IMR-90 (cell line): ENCODE results near the gene JPT1. TPM values are rescaled to one million over a fixed set of nuclear protein-coding genes. Genes with fewer than 3 reads are reported as not detected.

Experiments
- ATAC-seq: fragments of 200-7000 bp; cut with Tn5 transposase; 2 replicates; pipeline ENCODE4 v1.9.1; 2020; ENCODE audit warnings: low read depth, mild to moderate bottlenecking, moderate library complexity
- BruUV-seq: library from RNA; stranded (reverse); fragments of 400-500 nt; replicated peaks from 2 replicates; lab custom pipeline; 2021; lab: Mats Ljungman, UMichigan
- CTCF ChIA-PET: fragments of 300-600 bp; formaldehyde crosslinking; extraction: SDS; loops from one replicate; lab custom pipeline; 2021; ENCODE audit warnings: antibody characterized with exemption; lab: Yijun Ruan, JAX
- POLR2A ChIA-PET: fragments of 300-600 bp; sonication (Branson Sonifier 250); formaldehyde crosslinking; loops from one replicate; lab custom pipeline; 2022; ENCODE audit warnings: antibody characterized with exemption; ENCODE audit not compliant: unreplicated experiment; lab: Charles Lee
- DNase-seq: peaks from one replicate; pipeline ENCODE4 v3.0.0; 2013
- H2AFZ ChIP-seq: replicated peaks from 2 replicates; pipeline ENCODE3; 2013; ENCODE audit warnings: low read length, mild to moderate bottlenecking; ENCODE audit not compliant: poor library complexity
- H2AK5ac ChIP-seq: 2 replicates; pipeline ENCODE4 v1.6.1; 2013; ENCODE audit warnings: low read depth, low read length, inconsistent platforms
- H2AK9ac ChIP-seq: replicated peaks from 2 replicates; pipeline ENCODE3; 2013; ENCODE audit warnings: mild to moderate bottlenecking, low read depth, low read length, moderate library complexity; ENCODE audit not compliant: poor library complexity
- H2BK120ac ChIP-seq: 2 replicates; pipeline ENCODE4 v1.6.1; 2013; ENCODE audit warnings: low read depth, low read length, inconsistent platforms
- H2BK15ac ChIP-seq: 3 replicates; pipeline ENCODE4 v1.6.1; 2013; ENCODE audit warnings: low read depth, low read length, inconsistent platforms
- H2BK20ac ChIP-seq: 2 replicates; pipeline ENCODE4 v1.6.1; 2013; ENCODE audit warnings: low read depth, mild to moderate bottlenecking, inconsistent platforms, low read length, moderate library complexity
- H2BK5ac ChIP-seq: 2 replicates; pipeline ENCODE4 v1.6.1; 2013; ENCODE audit warnings: mild to moderate bottlenecking, low read depth, low read length, inconsistent platforms; ENCODE audit not compliant: poor library complexity, severe bottlenecking
- H3K14ac ChIP-seq: replicated peaks from 2 replicates; pipeline ENCODE4 v1.6.1; 2013; ENCODE audit warnings: low read depth, low read length, inconsistent platforms
- H3K18ac ChIP-seq: 2 replicates; pipeline ENCODE4 v1.6.1; 2013; ENCODE audit warnings: low read depth, low read length, control low read depth
- H3K23ac ChIP-seq: 2 replicates; pipeline ENCODE4 v1.6.1; 2013; ENCODE audit warnings: low read depth, low read length, inconsistent platforms
- H3K27ac ChIP-seq: 2 replicates; pipeline ENCODE4 v1.5.1; 2013; ENCODE audit warnings: mild to moderate bottlenecking, control low read depth, low read length; ENCODE audit not compliant: insufficient read depth
- H3K27me3 ChIP-seq: 2 replicates; pipeline ENCODE4 v1.6.1; 2013; ENCODE audit warnings: low read length; ENCODE audit not compliant: control insufficient read depth, insufficient read depth
- H3K36me3 ChIP-seq: 2 replicates; pipeline ENCODE4 v1.6.1; 2013; ENCODE audit warnings: low read length, mixed read lengths; ENCODE audit not compliant: control insufficient read depth, insufficient read depth
- H3K4ac ChIP-seq: 2 replicates; pipeline ENCODE4 v1.6.1; 2013; ENCODE audit warnings: low read depth, low read length, inconsistent platforms
- H3K4me1 ChIP-seq: 2 replicates; pipeline ENCODE4 v1.6.1; 2013; ENCODE audit warnings: low read length, mixed read lengths; ENCODE audit not compliant: control insufficient read depth, insufficient read depth
- H3K4me2 ChIP-seq: 2 replicates; pipeline ENCODE4 v1.6.1; 2013; ENCODE audit warnings: low read depth, mild to moderate bottlenecking, control low read depth, low read length, moderate library complexity
- H3K4me3 ChIP-seq: 2 replicates; pipeline ENCODE4 v1.5.1; 2013; ENCODE audit warnings: low read depth, mild to moderate bottlenecking, control low read depth, low read length, moderate library complexity; ENCODE audit not compliant: insufficient read depth
- H3K56ac ChIP-seq: 2 replicates; pipeline ENCODE4 v1.6.1; 2013; ENCODE audit warnings: low read length, inconsistent platforms; ENCODE audit not compliant: insufficient read depth; ENCODE audit errors: extremely low read depth
- H3K79me1 ChIP-seq, 2 experiments: 2 replicates each; pipeline ENCODE4 v1.6.1; 2013; ENCODE audit warnings: low read length in 2 of 2, inconsistent platforms in 1 of 2, low read depth in 1 of 2
- H3K9ac ChIP-seq: 2 replicates; pipeline ENCODE4 v1.6.1; 2013; ENCODE audit warnings: low read depth, low read length, control low read depth
- H3K9me1 ChIP-seq: 2 replicates; pipeline ENCODE4 v1.6.1; 2013; ENCODE audit warnings: low read length, inconsistent platforms; ENCODE audit not compliant: insufficient read depth
- H3K9me3 ChIP-seq: 2 replicates; pipeline ENCODE4 v1.6.1; 2013; ENCODE audit warnings: low read length; ENCODE audit not compliant: control insufficient read depth, insufficient read depth
- H4K20me1 ChIP-seq: 2 replicates; pipeline ENCODE4 v1.6.1; 2013; ENCODE audit warnings: low read length, inconsistent platforms; ENCODE audit not compliant: insufficient read depth
- H4K5ac ChIP-seq: 2 replicates; pipeline ENCODE4 v1.6.1; 2013; ENCODE audit warnings: mild to moderate bottlenecking, low read depth, low read length, control low read depth
- H4K8ac ChIP-seq, 2 experiments: 2 replicates each; pipeline ENCODE4 v1.6.1; 2013; ENCODE audit warnings: low read depth in 2 of 2, low read length in 2 of 2, control low read depth in 1 of 2, inconsistent platforms in 1 of 2
- H4K91ac ChIP-seq: 2 replicates; pipeline ENCODE4 v1.6.1; 2013; ENCODE audit warnings: low read depth, low read length, inconsistent platforms; ENCODE audit not compliant: insufficient read depth
- MAFK ChIP-seq: IDR thresholded peaks from 2 replicates; pipeline ENCODE4 v1.6.1; 2012; ENCODE audit warnings: low read depth, low read length, improper control_type of control experiment
- MXI1 ChIP-seq: IDR thresholded peaks from 2 replicates; pipeline ENCODE4 v1.6.1; 2012; ENCODE audit warnings: low read depth, mild to moderate bottlenecking, low read length, moderate library complexity, borderline replicate concordance
- RAD21 ChIP-seq: IDR thresholded peaks from 2 replicates; pipeline ENCODE4 v1.6.1; 2012; ENCODE audit warnings: low read length, improper control_type of control experiment
- SMC3 ChIP-seq: fragments of 150-350 bp; IDR thresholded peaks from 2 replicates; pipeline ENCODE4 v1.6.1; 2016; ENCODE audit warnings: low read depth, mild to moderate bottlenecking, antibody characterized with exemption, low read length, moderate library complexity
- WGBS, 2 experiments: methylation state at CpG; one replicate each; pipeline versions ENCODE4 v1.1.5 to v1.1.7; 2013; ENCODE audit warnings: missing lambda C conversion rate in 2 of 2; ENCODE audit not compliant: insufficient read length in 1 of 2; ENCODE audit errors: extremely low coverage in 2 of 2; 5-methylcytosine and 5-hydroxymethylcytosine counted together
- dilution Hi-C: fragments of 300-500 bp; cut with HindIII; formaldehyde crosslinking; loops from one replicate; pipeline ENCODE4 v1.14.3; 2018; ENCODE audit warnings: low sequenced_read_pairs; ENCODE audit not compliant: unreplicated experiment
- in situ Hi-C: fragments of 300-500 bp; cut with MboI; formaldehyde crosslinking; loops from 3 replicates; pipeline ENCODE4 v1.14.3; 2019; ENCODE audit warnings: low sequenced_read_pairs, inconsistent platforms, mixed read lengths
- intact Hi-C: fragments of 100-400 bp; cut with micrococcal nuclease; formaldehyde crosslinking; loops from 2 replicates; pipeline ENCODE4 v1.10.0; 2022
- polyA plus RNA-seq, 3 experiments: library from polyadenylated mRNA; depleted of rRNA; stranded (reverse); fragments of >200 nt; gene quantifications; 2 replicates each; pipeline ENCODE4 v1.2.3, GENCODE V29; 2012; ENCODE audit warnings: low replicate concordance in 1 of 3
- total RNA-seq: library from RNA; depleted of rRNA; stranded (reverse); fragments of >200 nt; gene quantifications from 2 replicates; pipeline ENCODE4 v1.2.3, GENCODE V29; 2012

JPT1 gene
- total and polyA plus RNA-seq, 2 of the 4 experiments (the other 2 are of a cell fraction): 118 to 272 TPM

GRCh38 chr17:75102385-75102821 is 51.9 kb downstream of the JPT1 start:
- CTCF ChIA-PET: no interaction called here
- no peak for ATAC-seq
- no peak overlapping the region for H3K4me3 ChIP-seq
- in situ Hi-C loops: no loop called here
- no peaks in the 10 kb centered on the region for H3K9me1 ChIP-seq
- H4K20me1 ChIP-seq: no peaks in the 10 kb centered on the region; the same call in 1 of the 2 replicates
- no peak overlapping the region for H2BK5ac ChIP-seq
- H3K14ac ChIP-seq: no peak overlapping the region
- H2AK9ac ChIP-seq: no peak overlapping the region
- no peaks in the 10 kb centered on the region for H3K4me1 ChIP-seq
- H2AFZ ChIP-seq: no peak overlapping the region
- no peak overlapping the region for H4K8ac ChIP-seq
- H3K4ac ChIP-seq: no peak overlapping the region
- POLR2A ChIA-PET: no interaction called here
- H3K36me3 ChIP-seq: peaks cover 9% of the 10 kb centered on the region
- no peak for DNase-seq
- no peaks in the 10 kb centered on the region for H3K27me3 ChIP-seq
- H3K23ac ChIP-seq: no peak overlapping the region
- 82% methylated on average over 5 of the region's 12 CpGs; no CpG with 5 or more reads in 1 of the 2 experiments for WGBS, 2 experiments
- H4K91ac ChIP-seq: no peak overlapping the region
- intact Hi-C loops: no loop called here
- no peak overlapping the region for H3K27ac ChIP-seq
- TF ChIP-seq MAFK (no peak), MXI1 (no peak), SMC3 (no peak), RAD21 (no peak)
- no peak overlapping the region for H3K4me2 ChIP-seq
- no TSS peak for BruUV-seq
- H3K9ac ChIP-seq: no peak overlapping the region
- no peak overlapping the region for H2BK15ac ChIP-seq
- H2BK20ac ChIP-seq: no peak overlapping the region
- dilution Hi-C loops: no loop called here
- no peak overlapping the region for H3K56ac ChIP-seq
- H3K9me3 ChIP-seq: no peaks in the 10 kb centered on the region
- H4K5ac ChIP-seq: no peak overlapping the region
- no peaks in the 10 kb centered on the region for H3K79me1 ChIP-seq
- no peak overlapping the region for H2AK5ac ChIP-seq
- no peak overlapping the region for H2BK120ac ChIP-seq
- H3K18ac ChIP-seq: no peak overlapping the region
